Retinal pigment epithelial cell (primary cell): Measurements from ENCODE around the gene KLK13.
A peak's percentile ranks its signal among the peaks of the same experiment; 100 is the strongest.

Experiments
- DNase-seq: peaks from one replicate; pipeline ENCODE4 v3.0.0-alpha.2; 2010; ENCODE audit warnings: low read depth
- H3K4me3 ChIP-seq: 2 replicates; pipeline ENCODE4 v1.5.1; 2011; ENCODE audit warnings: mild to moderate bottlenecking, low read length, control low read depth, moderate library complexity
- CTCF ChIP-seq: conservative IDR thresholded peaks from 2 replicates; pipeline ENCODE4 v1.5.1; 2011; ENCODE audit warnings: low read depth, low read length, control low read depth, inconsistent platforms

KLK13 gene

GRCh38 chr19:51064534-51065220 lies at the start of gene KLK13:
TSS of gene KLK13 (minus strand) at chr19:51065092. CDS start at chr19:51065067, 25 bp downstream.
- TF ChIP-seq CTCF, result no peak
- DNase-seq, result no peak
- no peak within 1 kb of the TSS for H3K4me3 ChIP-seq

GRCh38 chr19:51114087-51114729 lies 49.3 kb upstream of the KLK13 start:
- no peak overlapping the region for H3K4me3 ChIP-seq
- no peak for DNase-seq
- no peak for TF ChIP-seq CTCF

- TF ChIP-seq CTCF, result peak; percentile 41
- no peak for DNase-seq
- no peak overlapping the region for H3K4me3 ChIP-seq
Observed at GRCh38 chr19:51111606-51112005, 46.7 kb upstream of the KLK13 start.

- no peak for DNase-seq
- H3K4me3 ChIP-seq, result no peak overlapping the region
- TF ChIP-seq CTCF, result no peak
Observed at GRCh38 chr19:51110666-51110971, 45.7 kb upstream of the KLK13 start.

- no peak for TF ChIP-seq CTCF
- peak overlapping the region; percentile 89 for H3K4me3 ChIP-seq
- DNase-seq, result no peak
Observed at GRCh38 chr19:51108805-51109146, 43.9 kb upstream of the KLK13 start.

- no peak for TF ChIP-seq CTCF
- DNase-seq, result peak; percentile 97
- H3K4me3 ChIP-seq, result peak within 1 kb of the TSS; percentile 89
Observed at GRCh38 chr19:51108066-51108804, 43.3 kb upstream of the KLK13 start, which contains the start of gene CTU1. TSS of gene CTU1 (minus strand) at chr19:51108409. CDS start at chr19:51104569, 3,840 bp downstream.
